NCI-H345 treated with DMSO at 0.1 percent for 48 hours (cell line): ENCODE data around the gene BMF.

Source experiments
- DNase-seq: peaks from one replicate; lab custom pipeline; 2025; ENCODE audit not compliant: unreplicated experiment; lab: John Stamatoyannopoulos, UW

The BMF gene

GRCh38 chr15:40051616-40052415 is 56.9 kb downstream of the BMF start:
- no peak for DNase-seq

GRCh38 chr15:40050788-40051470 is 57.8 kb downstream of the BMF start:
- no peak for DNase-seq

GRCh38 chr15:40048926-40049475 is 59.7 kb downstream of the BMF start:
- DNase-seq: no peak

GRCh38 chr15:40048211-40048792 is 60.4 kb downstream of the BMF start:
- no peak for DNase-seq

GRCh38 chr15:40047415-40048210 is 61.1 kb downstream of the BMF start:
- DNase-seq: peak; percentile 9

- DNase-seq: no peak
These were observed 61.8 kb downstream of the BMF start for GRCh38 chr15:40046721-40047414.

- DNase-seq: no peak
These were observed 63.0 kb downstream of the BMF start for GRCh38 chr15:40045572-40046217.

- DNase-seq: peak; percentile 51
These were observed 63.7 kb downstream of the BMF start for GRCh38 chr15:40044717-40045571.

- DNase-seq: no peak
These were observed 64.6 kb downstream of the BMF start for GRCh38 chr15:40043927-40044716.

- no peak for DNase-seq
These were observed 65.8 kb downstream of the BMF start for GRCh38 chr15:40042791-40043320.

GRCh38 chr15:40040770-40041169 is 67.9 kb downstream of the BMF start:
- no peak for DNase-seq

GRCh38 chr15:40040293-40040635 is 68.4 kb downstream of the BMF start:
- DNase-seq: no peak

- DNase-seq: peak; percentile 51
These were observed 69.8 kb downstream of the BMF start, which contains the start of gene SRP14 for GRCh38 chr15:40038638-40039543. TSS of gene SRP14 (minus strand) at chr15:40039181. CDS start at chr15:40039116, 65 bp downstream.

GRCh38 chr15:40038275-40038637 is 70.4 kb downstream of the BMF start:
- DNase-seq: no peak
